K562 (cell line): ENCODE measurements around the gene TTC27.
A peak's percentile ranks its signal among the peaks of the same experiment; 100 is the strongest.

Source experiments
- CREB1 ChIP-seq, 2 experiments: sonication (generic) in 1 of 2; formaldehyde crosslinking in 1 of 2; IDR thresholded peaks; 2 replicates each; pipeline versions ENCODE4 v1.6.1 to v1.8.0; 2012 to 2022; ENCODE audit warnings: inconsistent platforms in 1 of 2, mild to moderate bottlenecking in 1 of 2, missing genetic modification reagents in 1 of 2, moderate library complexity in 1 of 2
- FOSL1 ChIP-seq: fragments of 200-800 bp; sonication (Bioruptor generic); conservative IDR thresholded peaks from 2 replicates; pipeline ENCODE4 v1.6.1; 2016; ENCODE audit warnings: missing genetic modification characterization, missing compliant biosample characterization
- GABPB1 ChIP-seq: sonication (generic); formaldehyde crosslinking; IDR thresholded peaks from 2 replicates; pipeline ENCODE4 v1.8.0; 2022; ENCODE audit warnings: mild to moderate bottlenecking, missing genetic modification reagents
- HES1 ChIP-seq: fragments of 450-650 bp; IDR thresholded peaks from 2 replicates; pipeline ENCODE4 v1.6.1; 2016; ENCODE audit warnings: low read depth, mild to moderate bottlenecking, moderate library complexity
- HMG20B ChIP-seq: fragments of 250-450 bp; sonication (Bioruptor Pico); IDR thresholded peaks from 2 replicates; pipeline ENCODE4 v1.5.0; 2021; ENCODE audit warnings: mild to moderate bottlenecking
- PHB ChIP-seq: fragments of 250-450 bp; sonication (Bioruptor Pico); IDR thresholded peaks from 2 replicates; pipeline ENCODE4 v1.5.0; 2021
- RAD21 ChIP-seq, 2 experiments: fragments of 250-450 bp in 1 of 2; fragments of 450-650 bp in 1 of 2; sonication (Bioruptor Pico) in 1 of 2; formaldehyde crosslinking in 1 of 2; IDR thresholded peaks in 1 of 2; conservative IDR thresholded peaks in 1 of 2; 2 replicates each; pipeline versions ENCODE4 v1.4.0 to v1.8.0; 2020 to 2022; ENCODE audit warnings: mild to moderate bottlenecking in 2 of 2, moderate library complexity in 1 of 2
- RAD51 ChIP-seq: fragments of 450-650 bp; IDR thresholded peaks from 2 replicates; pipeline ENCODE4 v1.7.1; 2016; ENCODE audit warnings: low read depth, mild to moderate bottlenecking, borderline replicate concordance
- RFX1 ChIP-seq: fragments of 450-650 bp; IDR thresholded peaks from 2 replicates; pipeline ENCODE4 v1.6.1; 2016; ENCODE audit warnings: mild to moderate bottlenecking, moderate library complexity
- ZHX1 ChIP-seq: fragments of 150-350 bp; conservative IDR thresholded peaks from 2 replicates; pipeline ENCODE4 v1.6.1; 2014; ENCODE audit warnings: low read length

GRCh38 chr2:32833709-32834108 is 205.9 kb downstream of the TTC27 start:
- no peak for TF ChIP-seq RAD51
- no peak for TF ChIP-seq FOSL1 (tag)
- TF ChIP-seq RAD21 (CRISPR knock-in tag; conservative IDR thresholded peaks at IDR 0.05 in 1 of 2, IDR thresholded peaks at IDR 0.05 in 1 of 2) = 0 out of 4 replicates have a peak, but pooled peaks of 1 of the 2 experiments have one; percentile 12
- no peak for TF ChIP-seq HES1
- TF ChIP-seq CREB1 (IDR thresholded peaks at IDR 0.05) = no peak
- no peak for TF ChIP-seq CREB1 (CRISPR knock-in tag; IDR thresholded peaks at IDR 0.05)
- no peak for TF ChIP-seq PHB (CRISPR knock-in tag)
- TF ChIP-seq GABPB1 (CRISPR knock-in tag) = no peak
- TF ChIP-seq HMG20B (CRISPR knock-in tag) = no peak
- no peak for TF ChIP-seq ZHX1
- TF ChIP-seq RFX1 = no peak
